Activated B cell treated with CpG ODN at 0.5 μM for 24 hours (primary cell): ENCODE results near the gene ARHGAP12. TPM values are rescaled to one million over a fixed set of nuclear protein-coding genes. Genes with fewer than 3 reads are reported as not detected.

Experiments
- ATAC-seq: fragments of 200-7000 bp; cut with Tn5 transposase; one replicate; pipeline ENCODE4 v1.10.0; 2021; ENCODE audit warnings: low read depth, mild to moderate bottlenecking, moderate library complexity
- CTCF ChIA-PET: fragments of 350-600 bp; sonication (Branson Sonifier 250); formaldehyde crosslinking; loops from one replicate; lab custom pipeline; 2021; ENCODE audit warnings: antibody characterized with exemption; lab: Charles Lee
- POLR2A ChIA-PET: fragments of 350-600 bp; sonication (Branson Sonifier 250); formaldehyde crosslinking; loops from one replicate; lab custom pipeline; 2021; ENCODE audit warnings: antibody characterized with exemption; lab: Charles Lee
- DNase-seq: peaks from one replicate; pipeline ENCODE4 v3.0.0; 2022
- H3K27ac Mint-ChIP-seq: one replicate; pipeline ENCODE4 v1.8.0; 2020; ENCODE audit warnings: mixed read lengths
- H3K27me3 Mint-ChIP-seq: one replicate; pipeline ENCODE4 v1.8.0; 2021; ENCODE audit warnings: mixed read lengths
- H3K36me3 Mint-ChIP-seq: one replicate; pipeline ENCODE4 v1.8.0; 2021; ENCODE audit warnings: low read depth, mixed read lengths
- H3K4me1 Mint-ChIP-seq: one replicate; pipeline ENCODE4 v1.8.0; 2021; ENCODE audit warnings: mixed read lengths
- H3K4me3 Mint-ChIP-seq: one replicate; pipeline ENCODE4 v1.8.0; 2020; ENCODE audit warnings: mild to moderate bottlenecking, mixed read lengths
- H3K9me3 Mint-ChIP-seq: one replicate; pipeline ENCODE4 v1.8.0; 2020; ENCODE audit warnings: mixed read lengths
- CTCF ChIP-seq: fragments of 200-600 bp; IDR thresholded peaks from one replicate; pipeline ENCODE4 v1.8.0; 2022; ENCODE audit warnings: antibody characterized with exemption, mild to moderate bottlenecking
- intact Hi-C: fragments of 100-400 bp; cut with micrococcal nuclease; formaldehyde crosslinking; loops from one replicate; pipeline ENCODE4 v1.15.1; 2024
- total RNA-seq: library from RNA; stranded (reverse); gene quantifications from 2 replicates; pipeline ENCODE4 v1.2.3, GENCODE V29; 2022

ARHGAP12 gene
- total RNA-seq, 1 donor from 2014 or later: 23.2 TPM

DNA sequence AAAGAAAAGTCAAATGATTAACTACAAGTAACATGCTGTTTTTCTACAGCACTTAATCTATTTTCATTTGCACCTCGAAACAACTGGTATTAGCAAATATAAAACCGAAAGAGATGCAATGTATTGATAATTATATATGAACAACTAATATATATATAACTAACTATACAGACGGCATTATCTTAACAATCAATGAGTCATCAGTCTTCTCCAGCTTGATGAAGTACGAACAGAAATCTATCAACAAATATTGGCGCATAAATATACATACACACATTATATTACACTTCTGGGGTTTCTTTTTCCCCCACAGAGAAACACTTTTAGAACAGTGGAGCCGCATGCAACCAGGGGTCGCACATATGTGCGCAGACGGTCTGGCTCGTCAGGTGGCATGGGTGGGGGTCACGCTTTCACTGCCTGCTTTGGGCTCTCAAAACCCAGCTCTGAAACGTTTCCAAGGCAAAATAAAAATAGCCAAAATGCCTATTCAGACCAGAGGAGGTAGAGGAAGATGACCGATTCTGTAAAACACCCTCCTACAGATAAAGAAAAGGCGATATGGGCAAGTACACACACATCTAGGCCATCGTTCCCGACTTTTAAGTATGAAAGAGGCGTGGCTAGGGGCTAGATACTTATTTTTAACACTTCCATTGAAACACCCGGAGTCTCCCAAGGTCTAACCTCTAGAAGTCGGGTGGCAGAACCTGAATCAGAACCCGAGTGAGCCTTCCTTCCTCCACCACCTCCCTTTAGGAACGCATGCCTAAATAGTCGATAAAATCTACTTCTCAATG, 1.7 kb downstream of the ARHGAP12 start:
- peaks cover 5% of the 10 kb centered on the region for H3K36me3 Mint-ChIP-seq
- peaks cover 53% of the 10 kb centered on the region for H3K4me1 Mint-ChIP-seq
- H3K27ac Mint-ChIP-seq: peak overlapping the region; percentile 82
- CTCF ChIA-PET: no interaction called here
- peak overlapping the region; percentile 91 for H3K4me3 Mint-ChIP-seq
- no peaks in the 10 kb centered on the region for H3K9me3 Mint-ChIP-seq
- POLR2A ChIA-PET: interaction anchor here (0.8 to 1.2 kb wide), 2 partner anchors 14 to 65 kb away, joined by 3 to 4 read pairs; no protein-coding TSS in a partner anchor
- DNase-seq (no peak), ATAC-seq (no peak)
- no peaks in the 10 kb centered on the region for H3K27me3 Mint-ChIP-seq
- TF ChIP-seq CTCF: no peak
- intact Hi-C loops: loop anchor here (1.0 to 5.0 kb wide), 3 partner anchors 8 to 1580 kb away; partner anchors contain the start of genes CCDC7 and MTPAP

GRCh38 chr10:31926160-31926559, 2.5 kb downstream of the ARHGAP12 start:
- Mint-ChIP-seq H3K9me3 (no peaks in the 10 kb centered on the region), H3K4me1 (peaks cover 58% of the 10 kb centered on the region), H3K36me3 (peaks cover 5% of the 10 kb centered on the region), H3K4me3 (no peak overlapping the region), H3K27ac (no peak overlapping the region), H3K27me3 (no peaks in the 10 kb centered on the region)
- ATAC-seq: no peak
- ChIA-PET POLR2A (interaction anchor here (0.6 kb wide), 1 partner anchor 80 kb away, joined by 6 read pairs; no protein-coding TSS in a partner anchor), CTCF (no interaction called here)
- DNase-seq: no peak
- no peak for TF ChIP-seq CTCF
- intact Hi-C loops: loop anchor here (5.0 kb wide), 2 partner anchors 521 to 1579 kb away; partner anchors contain the start of genes CCDC7 and MTPAP

DNA sequence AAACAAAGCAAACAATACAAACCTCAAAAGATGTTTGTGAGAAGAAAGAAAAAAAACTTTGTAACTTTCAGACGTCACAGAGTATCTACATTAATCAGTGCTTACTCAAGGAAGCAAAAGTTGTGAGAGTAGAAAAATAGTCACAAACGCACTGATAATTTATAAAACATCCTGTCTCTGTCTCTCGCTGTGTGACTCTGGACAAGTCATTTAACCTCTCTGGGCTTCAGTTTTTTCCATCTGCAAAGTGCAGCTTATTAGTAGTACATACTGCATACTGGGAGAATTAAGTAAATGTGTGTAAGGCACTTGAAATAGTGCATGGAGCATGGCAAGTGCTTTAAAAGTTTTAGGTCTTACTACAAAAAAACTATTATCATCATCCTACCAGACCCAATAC, 3.8 kb downstream of the ARHGAP12 start:
- Mint-ChIP-seq H3K36me3 (peaks cover 5% of the 10 kb centered on the region), H3K4me1 (peaks cover 60% of the 10 kb centered on the region), H3K27me3 (no peaks in the 10 kb centered on the region), H3K4me3 (no peak overlapping the region), H3K27ac (no peak overlapping the region), H3K9me3 (no peaks in the 10 kb centered on the region)
- ATAC-seq (no peak), DNase-seq (no peak)
- CTCF ChIA-PET: no interaction called here
- no peak for TF ChIP-seq CTCF
- intact Hi-C loops: loop anchor here (5.0 kb wide), 2 partner anchors 522 to 1578 kb away; partner anchors contain the start of genes CCDC7 and MTPAP
- POLR2A ChIA-PET: no interaction called here

DNA sequence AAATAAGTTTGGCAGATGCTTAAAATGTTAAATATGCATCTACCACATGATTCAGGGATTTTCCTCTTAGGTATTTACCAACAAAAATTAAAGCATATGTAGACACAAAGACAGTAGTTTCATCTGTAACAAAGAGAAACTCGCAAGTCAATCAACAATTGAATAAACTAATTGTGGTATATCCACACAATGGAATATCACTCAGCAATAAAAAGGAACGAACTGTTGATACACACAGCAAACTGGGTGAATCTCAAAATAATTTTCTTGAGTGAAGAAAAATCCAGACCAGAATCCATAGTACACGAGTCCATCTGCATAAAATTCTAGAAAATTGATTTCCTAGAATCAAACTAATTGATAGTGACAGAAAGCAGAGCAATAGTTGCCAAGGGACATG, 5.2 kb downstream of the ARHGAP12 start:
- H3K4me3 Mint-ChIP-seq: no peak overlapping the region
- peaks cover 62% of the 10 kb centered on the region for H3K4me1 Mint-ChIP-seq
- POLR2A ChIA-PET: no interaction called here
- DNase-seq (no peak), ATAC-seq (no peak)
- H3K9me3 Mint-ChIP-seq: no peaks in the 10 kb centered on the region
- no peaks in the 10 kb centered on the region for H3K27me3 Mint-ChIP-seq
- CTCF ChIA-PET: no interaction called here
- no peaks in the 10 kb centered on the region for H3K36me3 Mint-ChIP-seq
- no peak overlapping the region for H3K27ac Mint-ChIP-seq
- no peak for TF ChIP-seq CTCF
- intact Hi-C loops: no loop called here

GRCh38 chr10:31921031-31921430, 7.6 kb downstream of the ARHGAP12 start:
- Mint-ChIP-seq H3K27ac (no peak overlapping the region), H3K4me1 (peaks cover 60% of the 10 kb centered on the region), H3K4me3 (no peak overlapping the region), H3K36me3 (peaks cover 2% of the 10 kb centered on the region), H3K9me3 (no peaks in the 10 kb centered on the region), H3K27me3 (no peaks in the 10 kb centered on the region)
- no peak for TF ChIP-seq CTCF
- no peak for DNase-seq
- POLR2A ChIA-PET: no interaction called here
- CTCF ChIA-PET: no interaction called here
- ATAC-seq: no peak
- intact Hi-C loops: no loop called here
